OCI-LY7 (cell line): ENCODE measurements around the gene NIN. TPM values are rescaled to one million over a fixed set of nuclear protein-coding genes. Genes with fewer than 3 reads are reported as not detected.

Source experiments
- BruUV-seq: library from RNA; stranded (reverse); fragments of 400-500 nt; replicated peaks from 2 replicates; lab custom pipeline; 2021; lab: Mats Ljungman, UMichigan
- CTCF ChIA-PET: fragments of 300-600 bp; sonication (Branson Sonifier 250); formaldehyde crosslinking; loops from one replicate; lab custom pipeline; 2022; ENCODE audit warnings: antibody characterized with exemption; ENCODE audit not compliant: unreplicated experiment; lab: Charles Lee
- POLR2A ChIA-PET: fragments of 300-600 bp; sonication (Branson Sonifier 250); formaldehyde crosslinking; loops from one replicate; lab custom pipeline; 2022; ENCODE audit warnings: antibody characterized with exemption; lab: Charles Lee
- DNase-seq: peaks from one replicate; pipeline ENCODE4 v3.0.0-alpha.2; 2015; ENCODE audit warnings: low spot score
- H2AFZ ChIP-seq: fragments of 200-600 bp; sonication (generic), shearing (Covaris generic); 2 replicates; pipeline ENCODE4 v1.6.1; 2014; ENCODE audit warnings: mild to moderate bottlenecking, antibody characterized with exemption, low read length, moderate library complexity
- H3K27ac ChIP-seq: fragments of 200-600 bp; sonication (generic); 2 replicates; pipeline ENCODE4 v1.5.1; 2014; ENCODE audit warnings: mixed run types, low read depth, mild to moderate bottlenecking, moderate library complexity, low read length, inconsistent platforms; ENCODE audit not compliant: poor library complexity, severe bottlenecking
- H3K36me3 ChIP-seq: fragments of 200-600 bp; sonication (generic); 2 replicates; pipeline ENCODE4 v1.6.1; 2014; ENCODE audit warnings: mild to moderate bottlenecking, antibody characterized with exemption, low read length, moderate library complexity, mixed read lengths; ENCODE audit not compliant: insufficient read depth
- H3K4me1 ChIP-seq: fragments of 200-600 bp; sonication (generic); 2 replicates; pipeline ENCODE4 v1.5.1; 2014; ENCODE audit warnings: mild to moderate bottlenecking, low read length; ENCODE audit not compliant: insufficient read depth, poor library complexity, severe bottlenecking
- H3K4me2 ChIP-seq: fragments of 200-600 bp; sonication (generic); 2 replicates; pipeline ENCODE4 v1.6.1; 2014; ENCODE audit warnings: mild to moderate bottlenecking, low read length
- H3K4me3 ChIP-seq: fragments of 200-600 bp; sonication (generic); 2 replicates; pipeline ENCODE4 v1.5.1; 2014; ENCODE audit warnings: mild to moderate bottlenecking, low read depth, low read length; ENCODE audit not compliant: poor library complexity, severe bottlenecking
- H3K79me2 ChIP-seq: fragments of 200-600 bp; sonication (generic); 2 replicates; pipeline ENCODE4 v1.6.1; 2016; ENCODE audit warnings: low read depth, mild to moderate bottlenecking, low read length, moderate library complexity, mixed read lengths; ENCODE audit not compliant: insufficient read depth
- H3K9me2 ChIP-seq: fragments of 200-600 bp; sonication (generic); 2 replicates; pipeline ENCODE4 v1.6.1; 2016; ENCODE audit warnings: mild to moderate bottlenecking, low read length, mixed read lengths; ENCODE audit not compliant: insufficient read depth
- H3K9me3 ChIP-seq: fragments of 200-600 bp; sonication (generic); 2 replicates; pipeline ENCODE4 v1.6.1; 2014; ENCODE audit warnings: mild to moderate bottlenecking, mixed run types, low read length, mixed read lengths
- H4K20me1 ChIP-seq: fragments of 200-600 bp; sonication (generic); 2 replicates; pipeline ENCODE4 v1.6.1; 2014; ENCODE audit warnings: mild to moderate bottlenecking, antibody characterized with exemption, low read length, moderate library complexity, mixed read lengths; ENCODE audit not compliant: insufficient read depth
- EZH2phosphoT487 ChIP-seq: fragments of 200-600 bp; sonication (generic); IDR thresholded peaks from 2 replicates; pipeline ENCODE4 v1.6.1; 2018; ENCODE audit warnings: low read depth, borderline replicate concordance, mild to moderate bottlenecking, mixed run types, antibody characterized with exemption, low read length, moderate library complexity, mixed read lengths
- intact Hi-C: fragments of 100-400 bp; cut with micrococcal nuclease; formaldehyde crosslinking; loops from one replicate; pipeline ENCODE4 v1.10.0; 2022; ENCODE audit not compliant: unreplicated experiment
- total RNA-seq, 2 experiments: library from RNA; depleted of rRNA in 1 of 2; stranded (reverse); fragments of >200 nt in 1 of 2; shearing (Covaris generic) in 1 of 2; gene quantifications; 2 replicates each; pipeline ENCODE4 v1.2.3, GENCODE V29; 2014 to 2022
- TF ChIP-seq, protein P1 (sequence below): fragments of 200-600 bp; sonication (generic); conservative IDR thresholded peaks from 2 replicates; pipeline ENCODE4 v1.5.1; 2014; ENCODE audit warnings: mild to moderate bottlenecking, antibody characterized with exemption, low read length, moderate library complexity, mixed read lengths

NIN gene
- total RNA-seq, 2 experiments from 2014 or later = 95.3 to 189 TPM

DNA sequence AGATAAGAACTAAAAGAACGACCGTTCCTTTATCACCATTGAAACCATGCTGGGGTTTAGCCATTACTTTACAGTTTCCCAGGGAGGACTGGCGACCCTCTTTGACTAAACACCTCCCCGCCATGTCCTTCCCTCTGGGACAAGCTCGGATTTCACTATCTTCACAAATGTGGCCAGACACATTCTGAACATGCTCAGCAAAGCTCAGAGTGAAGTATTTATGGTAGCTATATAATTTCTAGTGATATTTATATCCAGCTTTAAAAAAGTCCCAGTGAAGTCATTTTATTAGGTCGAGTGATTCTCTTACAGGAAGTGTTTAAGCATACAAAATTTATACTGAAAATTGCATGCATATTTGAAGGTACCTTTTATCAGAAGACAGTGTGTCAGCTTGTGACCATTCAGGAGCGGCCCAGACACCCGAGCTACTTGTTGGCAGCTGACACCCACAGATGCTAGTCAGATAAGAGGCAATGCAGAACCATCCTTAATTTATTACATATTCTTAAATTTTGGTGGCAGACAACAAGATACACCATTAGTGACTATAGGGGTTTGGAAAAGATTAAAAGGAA is 36.8 kb downstream of the NIN start:
- CTCF ChIA-PET = interaction anchor here (0.9 to 2.8 kb wide), 5 partner anchors 8 to 66 kb away, joined by 4 to 24 read pairs (median 9); no protein-coding TSS in a partner anchor
- Histone ChIP-seq H3K79me2 (peaks cover 56% of the 10 kb centered on the region), H3K4me2 (peak overlapping the region; percentile 83), H3K9me3 (no peaks in the 10 kb centered on the region), H3K27ac (peak overlapping the region; percentile 97), H2AFZ (peak overlapping the region; percentile 17; the same call in 1 of the 2 replicates), H4K20me1 (no peaks in the 10 kb centered on the region), H3K36me3 (peaks cover 38% of the 10 kb centered on the region; the same call in 1 of the 2 replicates), H3K9me2 (no peaks in the 10 kb centered on the region), H3K4me3 (peak overlapping the region; percentile 61), H3K4me1 (peaks cover 100% of the 10 kb centered on the region)
- TF ChIP-seq, protein P1, sequence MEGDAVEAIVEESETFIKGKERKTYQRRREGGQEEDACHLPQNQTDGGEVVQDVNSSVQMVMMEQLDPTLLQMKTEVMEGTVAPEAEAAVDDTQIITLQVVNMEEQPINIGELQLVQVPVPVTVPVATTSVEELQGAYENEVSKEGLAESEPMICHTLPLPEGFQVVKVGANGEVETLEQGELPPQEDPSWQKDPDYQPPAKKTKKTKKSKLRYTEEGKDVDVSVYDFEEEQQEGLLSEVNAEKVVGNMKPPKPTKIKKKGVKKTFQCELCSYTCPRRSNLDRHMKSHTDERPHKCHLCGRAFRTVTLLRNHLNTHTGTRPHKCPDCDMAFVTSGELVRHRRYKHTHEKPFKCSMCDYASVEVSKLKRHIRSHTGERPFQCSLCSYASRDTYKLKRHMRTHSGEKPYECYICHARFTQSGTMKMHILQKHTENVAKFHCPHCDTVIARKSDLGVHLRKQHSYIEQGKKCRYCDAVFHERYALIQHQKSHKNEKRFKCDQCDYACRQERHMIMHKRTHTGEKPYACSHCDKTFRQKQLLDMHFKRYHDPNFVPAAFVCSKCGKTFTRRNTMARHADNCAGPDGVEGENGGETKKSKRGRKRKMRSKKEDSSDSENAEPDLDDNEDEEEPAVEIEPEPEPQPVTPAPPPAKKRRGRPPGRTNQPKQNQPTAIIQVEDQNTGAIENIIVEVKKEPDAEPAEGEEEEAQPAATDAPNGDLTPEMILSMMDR = no peak
- TF ChIP-seq EZH2phosphoT487 = no peak
- no TSS peak for BruUV-seq
- peak; percentile 54 for DNase-seq
- POLR2A ChIA-PET = interaction anchor here (0.5 to 18.1 kb wide), 20 partner anchors 8 to 1998 kb away, joined by 3 to 404 read pairs (median 6); partner anchors contain the start of gene NIN
- intact Hi-C loops = loop anchor here (10.0 kb wide), 1 partner anchor 451 kb away; the partner anchor contains the start of gene TMX1

DNA sequence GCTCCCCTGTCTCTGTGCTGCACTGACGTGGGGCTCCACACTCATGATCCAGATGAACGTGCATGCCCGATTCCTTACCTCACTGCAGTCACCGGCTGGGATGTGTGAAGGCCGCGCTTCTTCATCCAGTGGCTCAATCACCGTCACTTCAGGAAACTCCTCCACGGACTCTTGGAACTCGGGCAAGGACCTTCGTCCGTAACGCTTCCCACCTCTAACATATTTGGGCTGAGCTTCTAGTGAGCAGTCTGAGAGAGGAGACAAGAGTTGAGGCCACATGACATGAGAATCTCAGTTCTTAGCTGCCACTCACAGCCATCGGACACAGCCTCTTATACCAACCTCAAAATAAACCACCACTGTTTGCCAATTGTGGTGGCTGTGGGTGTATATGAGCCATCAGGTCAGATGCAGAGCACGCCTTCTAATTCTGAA is 38.3 kb downstream of the NIN start:
- H3K9me2 ChIP-seq = no peaks in the 10 kb centered on the region
- H3K36me3 ChIP-seq = peaks cover 50% of the 10 kb centered on the region
- H3K9me3 ChIP-seq = no peaks in the 10 kb centered on the region
- peak overlapping the region; percentile 61 for H3K4me3 ChIP-seq
- peaks cover 100% of the 10 kb centered on the region for H3K4me1 ChIP-seq
- peak; percentile 50 for DNase-seq
- peak overlapping the region; percentile 97 for H3K27ac ChIP-seq
- peak overlapping the region; percentile 83 for H3K4me2 ChIP-seq
- ChIA-PET POLR2A (interaction anchor here (0.6 to 18.1 kb wide), 15 partner anchors 14 to 1928 kb away, joined by 3 to 404 read pairs (median 5); partner anchors contain the start of gene NIN), CTCF (interaction anchor here (0.6 to 2.8 kb wide), 5 partner anchors 13 to 68 kb away, joined by 3 to 24 read pairs (median 4); no protein-coding TSS in a partner anchor)
- peak overlapping the region; percentile 18; the same call in 1 of the 2 replicates for H2AFZ ChIP-seq
- intact Hi-C loops = loop anchor here (2.0 to 10.0 kb wide), 2 partner anchors 20 to 452 kb away; partner anchors contain the start of gene TMX1
- no TSS peak for BruUV-seq
- H3K79me2 ChIP-seq = peaks cover 68% of the 10 kb centered on the region
- TF ChIP-seq EZH2phosphoT487 = no peak
- TF ChIP-seq, protein P1 = no peak
- no peaks in the 10 kb centered on the region for H4K20me1 ChIP-seq
